Liver (tissue), 9 donors: ENCODE results near the gene SCAMP5. TPM values are rescaled to one million over a fixed set of nuclear protein-coding genes. Genes with fewer than 3 reads are reported as not detected.

Experiments
- DNase-seq: peaks from one replicate; pipeline ENCODE4 v3.0.0-alpha.2; 2017; ENCODE audit warnings: low spot score
- H3K27ac ChIP-seq, 2 donors: one replicate each; pipeline ENCODE4 v1.7.0; 2013; ENCODE audit warnings: inconsistent platforms in 2 of 2, low read length in 2 of 2, control low read depth in 1 of 2, low read depth in 1 of 2, mild to moderate bottlenecking in 1 of 2
- H3K27me3 ChIP-seq, 4 donors: one replicate each; pipeline versions ENCODE4 v1.6.1 to v1.7.0; 2013; ENCODE audit warnings: low read length in 3 of 4, inconsistent platforms in 1 of 4, mild to moderate bottlenecking in 1 of 4, moderate library complexity in 1 of 4; ENCODE audit not compliant: control insufficient read depth in 4 of 4, insufficient read depth in 4 of 4
- H3K36me3 ChIP-seq, 4 donors: one replicate each; pipeline versions ENCODE4 v1.6.1 to v1.7.0; 2013; ENCODE audit warnings: low read length in 3 of 4, mild to moderate bottlenecking in 3 of 4, low read depth in 1 of 4, moderate library complexity in 1 of 4; ENCODE audit not compliant: control insufficient read depth in 4 of 4, insufficient read depth in 3 of 4
- H3K4me1 ChIP-seq, 4 donors: one replicate each; pipeline versions ENCODE4 v1.6.1 to v1.7.0; 2013; ENCODE audit warnings: low read length in 3 of 4, mild to moderate bottlenecking in 3 of 4, moderate library complexity in 1 of 4; ENCODE audit not compliant: control insufficient read depth in 4 of 4, insufficient read depth in 4 of 4
- H3K4me3 ChIP-seq, 3 donors: one replicate each; pipeline versions ENCODE4 v1.6.1 to v1.7.0; 2013; ENCODE audit warnings: low read length in 3 of 3, control low read depth in 1 of 3, low read depth in 1 of 3, mild to moderate bottlenecking in 1 of 3
- H3K9ac ChIP-seq, 2 donors: one replicate each; pipeline ENCODE4 v1.7.0; 2013; ENCODE audit warnings: low read length in 2 of 2, mild to moderate bottlenecking in 2 of 2, moderate library complexity in 2 of 2, control low read depth in 1 of 2, low read depth in 1 of 2
- H3K9me3 ChIP-seq, 4 donors: one replicate each; pipeline versions ENCODE4 v1.6.1 to v1.7.0; 2013; ENCODE audit warnings: low read length in 3 of 4; ENCODE audit not compliant: control insufficient read depth in 4 of 4
- ATF3 ChIP-seq: IDR thresholded peaks from 2 replicates; pipeline ENCODE4 v1.6.1; 2016; ENCODE audit warnings: antibody characterized with exemption
- CTCF ChIP-seq: fragments of 150-350 bp; IDR thresholded peaks from 2 replicates; pipeline ENCODE4 v1.5.1; 2017; ENCODE audit warnings: improper control_type of control experiment, low read depth, low read length; ENCODE audit not compliant: missing input control
- EGR1 ChIP-seq, 2 donors: IDR thresholded peaks; 2 replicates each; pipeline ENCODE4 v1.6.1; 2016 to 2018; ENCODE audit warnings: antibody characterized with exemption in 2 of 2, low read depth in 2 of 2
- FOXA2 ChIP-seq: IDR thresholded peaks from 2 replicates; pipeline ENCODE4 v1.6.1; 2016; ENCODE audit warnings: antibody characterized with exemption
- GABPA ChIP-seq, 2 donors: IDR thresholded peaks in 1 of 2; conservative IDR thresholded peaks in 1 of 2; 2 replicates each; pipeline ENCODE4 v1.6.1; 2016; ENCODE audit warnings: antibody characterized with exemption in 2 of 2, mild to moderate bottlenecking in 1 of 2, moderate library complexity in 1 of 2
- HNF4G ChIP-seq: IDR thresholded peaks from 2 replicates; pipeline ENCODE4 v1.6.1; 2016; ENCODE audit warnings: antibody characterized with exemption
- MAX ChIP-seq: IDR thresholded peaks from 2 replicates; pipeline ENCODE4 v1.6.1; 2016; ENCODE audit warnings: antibody characterized with exemption
- NR2F2 ChIP-seq: IDR thresholded peaks from 2 replicates; pipeline ENCODE4 v1.6.1; 2016; ENCODE audit warnings: antibody characterized with exemption
- REST ChIP-seq: IDR thresholded peaks from 2 replicates; pipeline ENCODE4 v1.6.1; 2016; ENCODE audit warnings: antibody characterized with exemption, mild to moderate bottlenecking
- RXRA ChIP-seq, 2 donors: IDR thresholded peaks; 2 replicates each; pipeline ENCODE4 v1.6.1; 2017 to 2018; ENCODE audit warnings: antibody characterized with exemption in 2 of 2, mild to moderate bottlenecking in 1 of 2
- SP1 ChIP-seq: IDR thresholded peaks from 2 replicates; pipeline ENCODE4 v1.6.1; 2018; ENCODE audit warnings: antibody characterized with exemption, mild to moderate bottlenecking
- TAF1 ChIP-seq: conservative IDR thresholded peaks from 2 replicates; pipeline ENCODE4 v1.6.1; 2016; ENCODE audit warnings: antibody characterized with exemption, mild to moderate bottlenecking
- YY1 ChIP-seq: IDR thresholded peaks from 2 replicates; pipeline ENCODE4 v1.6.1; 2016; ENCODE audit warnings: antibody characterized with exemption, mild to moderate bottlenecking
- ZBTB33 ChIP-seq: IDR thresholded peaks from 2 replicates; pipeline ENCODE4 v1.6.1; 2016; ENCODE audit warnings: antibody characterized with exemption
- WGBS: extraction: QIAGEN DNeasy Blood & Tissue Kit; methylation state at CpG from one replicate; pipeline ENCODE4 v1.1.7; 2013; 5-methylcytosine and 5-hydroxymethylcytosine counted together
- polyA plus RNA-seq, 2 donors: library from polyadenylated mRNA; stranded (reverse) in 1 of 2; unstranded in 1 of 2; fragments of 200-250 nt in 1 of 2; fragments of >200 nt in 1 of 2; fragmentation: Nextera tagmentation in 1 of 2; extraction: Ambion mirVana in 1 of 2; gene quantifications; one replicate each; pipeline versions ENCODE4 v1.2.1 to v1.2.3, GENCODE V29; 2013 to 2015
- total RNA-seq, 2 donors: library from RNA; depleted of rRNA; stranded (reverse); fragments of >200 nt; gene quantifications; one replicate each; pipeline ENCODE4 v1.2.3, GENCODE V29; 2014
- donor health status: healthy.
- donor health status: healthy.
- donor health status: healthy.
- donor health status: healthy.
- donor health status: healthy.

Gene SCAMP5
- total and polyA plus RNA-seq, 4 donors: 0.50 to 7.5 (median 5.7) TPM

- TF ChIP-seq REST: no peak
- TF ChIP-seq EGR1 (IDR thresholded peaks at IDR 0.05; ENCODE audit: low read depth in 2 of 2): no peak
- TF ChIP-seq CTCF: no peak
- TF ChIP-seq RXRA (IDR thresholded peaks at IDR 0.05): no peak
Observed at GRCh38 chr15:74958908-74959585, 36.3 kb upstream of the SCAMP5 start (continued).

GRCh38 chr15:74959586-74959939, 35.8 kb upstream of the SCAMP5 start:
- WGBS: 32% methylated on average over 8 of the region's 8 CpGs
- no peak overlapping the region for H3K9ac ChIP-seq
- H3K9me3 ChIP-seq: no peaks in the 10 kb centered on the region
- H3K27me3 ChIP-seq: peaks cover 0 to 11% (median 4%) of the 10 kb centered on the region in 4 donors
- no peaks in the 10 kb centered on the region for H3K36me3 ChIP-seq
- TF ChIP-seq HNF4G (no peak), RXRA (IDR thresholded peaks at IDR 0.05) (no peak), ZBTB33 (no peak), YY1 (no peak), MAX (no peak), TAF1 (no peak), ATF3 (no peak)
- no peak for DNase-seq
- H3K4me1 ChIP-seq: peaks cover 18 to 28% (median 23%) of the 10 kb centered on the region in 4 donors
- no peak overlapping the region for H3K4me3 ChIP-seq
- H3K27ac ChIP-seq: no peak overlapping the region

- Histone ChIP-seq H3K9ac (no peak overlapping the region), H3K27me3 (peaks cover 0 to 11% (median 4%) of the 10 kb centered on the region in 4 donors), H3K27ac (no peak overlapping the region), H3K36me3 (no peaks in the 10 kb centered on the region), H3K4me1 (peaks cover 18 to 27% (median 22%) of the 10 kb centered on the region in 4 donors), H3K4me3 (no peak overlapping the region), H3K9me3 (no peaks in the 10 kb centered on the region)
- no peak for DNase-seq
- WGBS: 61% methylated on average over 1 of the region's 1 CpG
- TF ChIP-seq RXRA (IDR thresholded peaks at IDR 0.05) (no peak), YY1 (no peak), GABPA (IDR thresholded peaks at IDR 0.05 in 1 of 2, conservative IDR thresholded peaks at IDR 0.05 in 1 of 2) (no peak), ATF3 (no peak), EGR1 (IDR thresholded peaks at IDR 0.05; ENCODE audit: low read depth in 2 of 2) (no peak), NR2F2 (no peak), FOXA2 (no peak), ZBTB33 (no peak), SP1 (no peak), CTCF (no peak)
Observed at GRCh38 chr15:74960286-74960685, 35.1 kb upstream of the SCAMP5 start.
